VCaP (cell line): ENCODE results near the gene STIM2.

ENCODE experiments used
- H3K27ac ChIP-seq: fragments of 450-650 bp; 2 replicates; pipeline ENCODE4 v1.5.1; 2017
- CTCF ChIP-seq: fragments of 450-650 bp; conservative IDR thresholded peaks from 2 replicates; pipeline ENCODE4 v1.5.1; 2017; ENCODE audit warnings: mild to moderate bottlenecking, moderate library complexity

STIM2 gene

GRCh38 chr4:26978387-26979053 is 117.9 kb downstream of the STIM2 start:
- no peak overlapping the region; the same call in 1 of the 2 replicates for H3K27ac ChIP-seq
- no peak for TF ChIP-seq CTCF

- no peak for TF ChIP-seq CTCF
- no peak overlapping the region for H3K27ac ChIP-seq
Observed at GRCh38 chr4:26984896-26985295, 124.3 kb downstream of the STIM2 start.

- no peak overlapping the region for H3K27ac ChIP-seq
- TF ChIP-seq CTCF: no peak
Observed at GRCh38 chr4:26985873-26986272, 125.2 kb downstream of the STIM2 start.

- H3K27ac ChIP-seq: no peak overlapping the region
- TF ChIP-seq CTCF: no peak
Observed at GRCh38 chr4:26987191-26987590, 126.5 kb downstream of the STIM2 start.

GRCh38 chr4:26991057-26991456 is 130.4 kb downstream of the STIM2 start:
- no peak overlapping the region for H3K27ac ChIP-seq

GRCh38 chr4:26992657-26993361 is 132.2 kb downstream of the STIM2 start:
- TF ChIP-seq CTCF: no peak
- H3K27ac ChIP-seq: peak overlapping the region; percentile 27

More at GRCh38 chr4:26991057-26991456, 130.4 kb downstream of the STIM2 start:
- TF ChIP-seq CTCF: no peak

- H3K27ac ChIP-seq: no peak overlapping the region; the same call in 1 of the 2 replicates
- TF ChIP-seq CTCF: no peak
Observed at GRCh38 chr4:26993539-26993938, 132.9 kb downstream of the STIM2 start.
